ENCODE data around the gene SFTPA1.
"Not testable (repeated sequence)": the region's sequence is repeated elsewhere in the genome, so short reads cannot be mapped to it uniquely, and the experiment has no call there.

SFTPA1 gene

DNA sequence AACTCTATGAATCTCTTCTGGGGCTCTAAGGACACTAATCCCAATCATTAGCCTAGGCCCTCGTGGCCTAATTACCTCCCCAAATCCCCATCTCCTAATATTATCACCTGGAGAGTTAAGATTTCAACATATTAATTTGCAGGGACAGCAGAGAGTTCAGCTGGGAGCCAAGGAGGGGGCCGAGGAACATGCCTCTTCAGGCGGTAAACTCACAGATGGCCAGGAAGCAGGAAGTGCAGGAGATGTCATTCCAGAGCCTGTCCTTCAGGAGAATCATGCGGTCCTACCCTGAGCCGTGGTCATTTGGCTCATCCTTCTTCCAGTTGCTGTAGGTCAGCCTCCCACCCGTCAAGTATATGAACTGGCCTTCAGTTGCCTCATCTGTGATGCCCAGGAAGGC lies 28.6 kb upstream of the SFTPA1 start:
- H3K4me1 ChIP-seq (ENCODE audit: insufficient read depth, insufficient read length): no peaks in the 10 kb centered on the region
- H3K27me3 ChIP-seq (ENCODE audit: insufficient read depth, insufficient read length): peaks cover 14% of the 10 kb centered on the region
- peaks cover 8% of the 10 kb centered on the region; the same call in 1 of the 2 replicates for H3K9me3 ChIP-seq (ENCODE audit: insufficient read depth, low read length)
- no peak overlapping the region for H3K4me3 ChIP-seq (ENCODE audit: insufficient read length, low read depth)
- H3K36me3 ChIP-seq (ENCODE audit: insufficient read depth, insufficient read length, low read length): no peaks in the 10 kb centered on the region
- no peak for DNase-seq (ENCODE audit: low read depth, low spot score)
- no peak overlapping the region for H3K9ac ChIP-seq (ENCODE audit: insufficient read length, low read depth)
- TF ChIP-seq ZNF274 (IDR thresholded peaks at IDR 0.05; ENCODE audit: low read depth, low read length): no peak
- no peak for TF ChIP-seq YY1 (IDR thresholded peaks at IDR 0.05; ENCODE audit: insufficient read depth, insufficient read length)
- no peak for TF ChIP-seq SUZ12 (IDR thresholded peaks at IDR 0.05; ENCODE audit: extremely low read depth, insufficient read depth, insufficient read length)

DNA sequence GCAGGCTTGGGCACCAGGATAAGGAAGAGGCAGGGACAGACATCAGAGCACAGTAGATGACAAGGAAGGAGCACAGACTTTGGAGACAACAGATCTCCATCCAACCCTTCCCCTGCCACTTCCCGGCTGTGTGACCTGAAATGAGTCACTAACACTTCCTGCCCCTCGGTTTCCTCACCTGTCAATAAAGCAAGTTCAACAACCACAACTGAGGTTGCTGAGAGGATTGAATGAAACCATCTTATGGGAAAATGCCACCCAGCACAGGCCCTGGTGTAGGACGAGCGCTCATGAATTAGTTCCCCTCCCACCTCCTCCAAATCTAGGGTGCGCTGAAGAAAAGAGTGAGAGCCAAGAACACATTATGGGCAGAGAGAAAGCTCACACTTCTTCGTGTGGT lies 27.8 kb upstream of the SFTPA1 start:
- peaks cover 14% of the 10 kb centered on the region for H3K27me3 ChIP-seq (ENCODE audit: insufficient read depth, insufficient read length)
- DNase-seq (ENCODE audit: low read depth, low spot score); H3K36me3 ChIP-seq (ENCODE audit: insufficient read depth, insufficient read length, low read length); H3K4me3 ChIP-seq (ENCODE audit: insufficient read length, low read depth); H3K4me1 ChIP-seq (ENCODE audit: insufficient read depth, insufficient read length); H3K9ac ChIP-seq (ENCODE audit: insufficient read length, low read depth); H3K9me3 ChIP-seq (ENCODE audit: insufficient read depth, low read length): not testable (repeated sequence)

DNA sequence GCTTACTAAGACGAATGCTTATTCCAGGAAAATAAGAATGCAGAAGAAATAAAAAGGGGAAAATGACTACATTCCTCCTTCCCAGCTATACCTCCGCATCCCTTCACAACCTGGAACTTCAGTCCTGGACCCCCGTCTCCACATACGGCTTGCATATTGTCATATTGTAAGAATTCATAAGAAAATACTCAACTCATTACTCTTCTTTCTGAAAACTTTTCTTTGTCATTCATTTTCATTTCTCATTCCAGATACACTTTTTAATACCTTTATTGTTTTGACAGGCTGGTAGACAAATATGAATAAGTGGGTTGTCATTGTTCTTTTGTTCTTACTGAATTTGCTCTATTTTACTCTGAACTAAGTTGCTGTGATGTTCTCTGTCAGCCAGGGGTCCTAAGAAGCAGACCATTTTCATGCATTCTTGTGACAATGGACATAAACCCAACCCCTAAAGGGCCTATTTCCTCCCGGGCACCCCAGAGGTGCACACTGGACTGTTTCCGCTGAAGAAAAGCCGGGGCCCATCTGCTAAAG lies 27.2 kb upstream of the SFTPA1 start:
- no peak overlapping the region for H3K9ac ChIP-seq (ENCODE audit: insufficient read length, low read depth)

DNA sequence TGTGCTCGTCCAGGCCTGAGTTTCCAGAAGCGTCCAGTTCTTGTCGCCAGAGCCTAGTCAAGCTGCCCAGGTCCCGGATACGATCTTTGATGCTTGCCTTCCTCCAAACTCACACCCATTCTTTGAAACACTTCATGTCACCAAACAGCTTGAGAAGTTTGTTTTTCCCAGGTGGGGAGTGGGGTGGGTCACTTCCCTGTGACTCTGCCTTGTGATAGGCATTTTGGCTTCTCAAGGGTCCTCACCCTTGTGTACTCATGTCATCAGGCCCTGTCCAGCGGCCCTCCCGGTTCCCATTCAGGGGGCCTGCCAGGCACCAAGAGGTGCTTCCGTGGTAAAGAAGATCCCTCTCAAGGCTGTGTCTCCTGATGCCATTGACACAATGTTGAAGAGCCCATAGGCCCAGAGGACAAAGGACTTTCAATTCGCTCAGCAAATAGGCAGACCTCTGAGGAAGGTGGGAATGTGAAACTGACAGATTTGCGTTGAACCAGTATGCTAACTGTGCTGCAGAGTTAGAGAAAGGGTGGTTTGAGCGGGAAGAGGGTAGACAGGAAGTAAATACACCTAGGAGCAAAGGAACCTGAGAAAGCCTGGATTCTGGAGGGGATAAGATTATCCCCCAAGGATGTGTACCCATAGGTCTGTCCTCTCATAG lies 24.7 kb upstream of the SFTPA1 start:
- peaks cover 9% of the 10 kb centered on the region for H3K27me3 ChIP-seq (ENCODE audit: insufficient read depth, insufficient read length)
- no peaks in the 10 kb centered on the region for H3K4me1 ChIP-seq (ENCODE audit: insufficient read depth, insufficient read length)
- DNase-seq (ENCODE audit: low read depth, low spot score): no peak
- no peaks in the 10 kb centered on the region for H3K36me3 ChIP-seq (ENCODE audit: insufficient read depth, insufficient read length, low read length)
- no peaks in the 10 kb centered on the region for H3K9me3 ChIP-seq (ENCODE audit: insufficient read depth, low read length)
- H3K9ac ChIP-seq (ENCODE audit: insufficient read length, low read depth): no peak overlapping the region
- no peak overlapping the region for H3K4me3 ChIP-seq (ENCODE audit: insufficient read length, low read depth)
- no peak for TF ChIP-seq YY1 (IDR thresholded peaks at IDR 0.05; ENCODE audit: insufficient read depth, insufficient read length)
- no peak for TF ChIP-seq SUZ12 (IDR thresholded peaks at IDR 0.05; ENCODE audit: extremely low read depth, insufficient read depth, insufficient read length)
- TF ChIP-seq ZNF274 (IDR thresholded peaks at IDR 0.05; ENCODE audit: low read depth, low read length): no peak

More for the DNA sequence above, 27.2 kb upstream of the SFTPA1 start:
- Histone ChIP-seq H3K4me1 (ENCODE audit: insufficient read depth, insufficient read length) (no peaks in the 10 kb centered on the region), H3K9me3 (ENCODE audit: insufficient read depth, low read length) (peaks cover 8% of the 10 kb centered on the region; the same call in 1 of the 2 replicates), H3K27me3 (ENCODE audit: insufficient read depth, insufficient read length) (peaks cover 14% of the 10 kb centered on the region), H3K4me3 (ENCODE audit: insufficient read length, low read depth) (no peak overlapping the region), H3K36me3 (ENCODE audit: insufficient read depth, insufficient read length, low read length) (no peaks in the 10 kb centered on the region)
- no peak for DNase-seq (ENCODE audit: low read depth, low spot score)
- TF ChIP-seq YY1 (IDR thresholded peaks at IDR 0.05; ENCODE audit: insufficient read depth, insufficient read length) (no peak), SUZ12 (IDR thresholded peaks at IDR 0.05; ENCODE audit: extremely low read depth, insufficient read depth, insufficient read length) (no peak), ZNF274 (IDR thresholded peaks at IDR 0.05; ENCODE audit: low read depth, low read length) (no peak)

DNA sequence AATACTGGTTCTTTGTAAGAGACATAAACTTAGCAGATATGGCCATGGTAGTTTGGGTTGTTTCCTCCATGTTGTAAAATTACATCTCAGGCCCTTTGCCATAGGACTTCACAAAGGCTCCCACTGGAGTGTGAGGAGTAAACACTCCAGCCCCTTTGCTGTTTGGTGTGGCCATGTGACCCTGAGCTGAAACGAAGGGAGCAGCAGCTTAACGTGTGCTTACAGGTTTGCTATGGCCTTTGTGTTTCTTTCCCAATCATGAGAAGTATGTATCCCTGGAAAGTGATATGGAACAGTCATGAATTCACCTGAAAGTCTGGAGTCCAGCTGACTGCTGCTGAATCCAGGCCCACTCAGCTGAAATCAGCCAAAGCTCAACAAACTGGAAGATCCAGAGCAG lies 23.8 kb upstream of the SFTPA1 start:
- Histone ChIP-seq H3K9ac (ENCODE audit: insufficient read length, low read depth) (no peak overlapping the region), H3K27me3 (ENCODE audit: insufficient read depth, insufficient read length) (peaks cover 9% of the 10 kb centered on the region), H3K36me3 (ENCODE audit: insufficient read depth, insufficient read length, low read length) (no peaks in the 10 kb centered on the region), H3K4me3 (ENCODE audit: insufficient read length, low read depth) (no peak overlapping the region), H3K4me1 (ENCODE audit: insufficient read depth, insufficient read length) (no peaks in the 10 kb centered on the region), H3K9me3 (ENCODE audit: insufficient read depth, low read length) (no peaks in the 10 kb centered on the region)
- DNase-seq (ENCODE audit: low read depth, low spot score): no peak
- TF ChIP-seq YY1 (IDR thresholded peaks at IDR 0.05; ENCODE audit: insufficient read depth, insufficient read length) (no peak), ZNF274 (IDR thresholded peaks at IDR 0.05; ENCODE audit: low read depth, low read length) (no peak), SUZ12 (IDR thresholded peaks at IDR 0.05; ENCODE audit: extremely low read depth, insufficient read depth, insufficient read length) (no peak)

DNA sequence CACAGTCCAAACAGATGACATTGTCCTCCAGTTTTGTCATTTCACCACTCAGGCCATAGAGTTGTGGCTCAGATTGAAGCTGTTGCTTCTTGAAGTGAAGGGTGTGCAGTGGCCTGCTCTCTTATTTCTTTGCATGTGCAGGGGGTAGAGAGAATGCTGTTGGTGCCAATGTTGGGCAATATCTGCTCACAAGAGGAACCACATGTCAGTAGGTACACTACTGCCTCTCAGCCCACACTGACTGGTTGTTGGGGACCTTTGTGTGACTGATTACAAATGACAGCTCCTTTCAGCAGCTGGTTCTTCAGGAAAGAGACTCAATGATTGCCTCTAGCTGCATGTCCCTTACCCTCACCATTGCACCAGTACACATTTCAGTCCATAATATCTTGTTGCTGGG lies 21.9 kb upstream of the SFTPA1 start:
- no peak for TF ChIP-seq YY1 (IDR thresholded peaks at IDR 0.05; ENCODE audit: insufficient read depth, insufficient read length)
- TF ChIP-seq SUZ12 (IDR thresholded peaks at IDR 0.05; ENCODE audit: extremely low read depth, insufficient read depth, insufficient read length): no peak
- no peak for TF ChIP-seq ZNF274 (IDR thresholded peaks at IDR 0.05; ENCODE audit: low read depth, low read length)
- Histone ChIP-seq H3K9ac (ENCODE audit: insufficient read length, low read depth) (no peak overlapping the region), H3K36me3 (ENCODE audit: insufficient read depth, insufficient read length, low read length) (no peaks in the 10 kb centered on the region), H3K4me3 (ENCODE audit: insufficient read length, low read depth) (no peak overlapping the region), H3K4me1 (ENCODE audit: insufficient read depth, insufficient read length) (no peaks in the 10 kb centered on the region), H3K9me3 (ENCODE audit: insufficient read depth, low read length) (no peaks in the 10 kb centered on the region), H3K27me3 (ENCODE audit: insufficient read depth, insufficient read length) (peaks cover 12% of the 10 kb centered on the region)
- no peak for DNase-seq (ENCODE audit: low read depth, low spot score)

DNA sequence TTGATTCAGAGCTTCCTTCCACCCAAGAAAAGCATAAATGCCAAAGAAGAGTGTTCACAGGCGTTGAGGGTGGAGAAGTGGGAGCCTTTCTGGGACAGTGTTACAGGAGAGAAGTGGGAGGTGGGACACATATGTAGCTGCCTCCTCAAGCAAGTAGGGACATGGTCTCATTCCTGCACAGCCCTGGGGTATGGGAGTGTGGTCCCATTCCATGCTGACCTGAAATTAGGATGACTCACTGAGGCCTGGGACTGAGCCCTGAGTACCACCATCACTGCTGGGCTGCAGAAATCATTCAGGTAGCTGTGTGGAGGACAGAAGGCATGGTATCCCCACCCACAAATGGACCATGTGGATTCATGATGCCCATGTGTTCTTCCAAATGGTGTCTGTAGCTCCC lies 17.4 kb upstream of the SFTPA1 start:
- no peak for DNase-seq (ENCODE audit: low read depth, low spot score)
- Histone ChIP-seq H3K4me3 (ENCODE audit: insufficient read length, low read depth) (no peak overlapping the region), H3K9ac (ENCODE audit: insufficient read length, low read depth) (no peak overlapping the region), H3K4me1 (ENCODE audit: insufficient read depth, insufficient read length) (no peaks in the 10 kb centered on the region), H3K27me3 (ENCODE audit: insufficient read depth, insufficient read length) (peaks cover 10% of the 10 kb centered on the region), H3K9me3 (ENCODE audit: insufficient read depth, low read length) (peaks cover 12% of the 10 kb centered on the region), H3K36me3 (ENCODE audit: insufficient read depth, insufficient read length, low read length) (no peaks in the 10 kb centered on the region)
- TF ChIP-seq ZNF274 (IDR thresholded peaks at IDR 0.05; ENCODE audit: low read depth, low read length) (no peak), YY1 (IDR thresholded peaks at IDR 0.05; ENCODE audit: insufficient read depth, insufficient read length) (no peak), SUZ12 (IDR thresholded peaks at IDR 0.05; ENCODE audit: extremely low read depth, insufficient read depth, insufficient read length) (no peak)

DNA sequence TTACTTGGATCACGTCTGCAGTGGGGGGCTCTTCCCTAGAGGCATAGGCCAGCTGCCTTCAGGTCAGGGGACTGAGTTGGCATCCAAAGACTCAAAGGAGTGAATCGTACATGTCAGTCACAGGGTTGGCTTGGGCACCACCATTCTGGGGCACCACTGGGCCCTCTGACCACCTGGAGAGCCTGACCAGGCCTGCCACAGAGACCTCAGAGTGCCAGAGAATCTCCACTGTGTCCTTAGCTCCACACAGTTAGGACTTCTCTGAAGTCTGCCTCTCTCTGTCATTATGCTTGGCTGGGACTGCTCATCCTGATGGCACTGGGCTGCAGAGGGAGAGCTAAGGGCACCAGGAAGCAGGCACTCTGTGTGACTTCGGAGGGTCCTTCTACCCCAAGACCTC lies 16.2 kb upstream of the SFTPA1 start:
- H3K27me3 ChIP-seq (ENCODE audit: insufficient read depth, insufficient read length); DNase-seq (ENCODE audit: low read depth, low spot score); H3K36me3 ChIP-seq (ENCODE audit: insufficient read depth, insufficient read length, low read length); H3K4me3 ChIP-seq (ENCODE audit: insufficient read length, low read depth); H3K4me1 ChIP-seq (ENCODE audit: insufficient read depth, insufficient read length); H3K9ac ChIP-seq (ENCODE audit: insufficient read length, low read depth): not testable (repeated sequence)
- peaks cover 12% of the 10 kb centered on the region for H3K9me3 ChIP-seq (ENCODE audit: insufficient read depth, low read length)
